ENCODE measurements around the gene AP3D1. TPM values are rescaled to one million over a fixed set of nuclear protein-coding genes. Genes with fewer than 3 reads are reported as not detected.
"Not testable (repeated sequence)": the region's sequence is repeated elsewhere in the genome, so short reads cannot be mapped to it uniquely, and the experiment has no call there.

AP3D1 gene
- 69.6 TPM for total RNA-seq
- long read RNA-seq, full-length matches to known transcripts = 33 of 119 reads
- long read RNA-seq, partial matches to known transcripts = 40 of 119 reads
- long read RNA-seq, other reads (novel, unspliced or antisense) = 46 of 119 reads

DNA sequence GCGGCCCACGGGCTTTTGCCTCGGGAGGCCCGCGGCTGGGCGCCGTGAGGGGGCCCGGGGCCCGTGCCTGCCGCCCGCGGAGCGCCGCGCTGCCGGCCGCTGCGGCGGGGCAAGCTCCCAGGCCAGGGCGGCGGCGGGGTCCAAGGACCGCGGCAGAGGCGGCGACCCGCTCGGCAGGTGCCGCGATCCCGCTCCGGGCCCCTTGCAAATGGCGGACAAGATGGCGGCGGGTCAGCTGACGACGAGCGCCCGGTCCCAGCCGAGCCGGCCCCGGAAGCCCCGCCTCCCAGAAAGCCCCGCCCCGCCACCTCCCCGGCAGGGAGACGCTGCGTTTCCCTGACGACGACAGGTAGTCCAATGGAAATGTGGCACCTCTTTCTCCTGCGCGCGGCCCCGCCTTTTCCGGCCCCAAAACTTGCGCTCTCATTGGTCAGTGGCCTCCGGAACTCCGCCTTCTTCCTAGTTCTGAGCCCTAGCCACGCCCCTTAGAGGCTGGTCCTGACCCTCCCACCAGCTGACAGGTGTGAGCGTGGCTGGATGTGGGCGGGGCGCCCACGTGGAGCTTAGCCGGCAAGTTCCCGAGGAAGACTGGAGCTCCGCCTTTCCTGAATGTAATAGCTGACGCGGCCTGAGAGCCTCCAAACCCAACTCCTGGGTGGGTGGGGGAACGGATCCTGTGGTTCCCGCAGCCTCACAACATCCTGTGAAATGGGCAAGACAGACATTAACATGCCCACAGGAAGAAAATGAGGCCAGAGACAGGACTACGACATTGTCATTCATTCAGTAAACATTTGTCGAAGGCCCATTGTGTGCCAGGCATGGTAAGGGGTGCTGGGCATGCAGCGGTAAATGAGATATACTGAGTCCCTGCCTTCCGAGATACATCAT lies at the start of gene AP3D1:
AP3D1 (minus strand) TSS at position 228 of the 891 bp plus-strand sequence. CDS start 232 bp downstream, outside the sequence.
- intact Hi-C loops (cut with DNase I) = no loop called here
- ATAC-seq (ENCODE audit: poor library complexity) (peak; percentile 97), DNase-seq (peak; percentile 100)

DNA sequence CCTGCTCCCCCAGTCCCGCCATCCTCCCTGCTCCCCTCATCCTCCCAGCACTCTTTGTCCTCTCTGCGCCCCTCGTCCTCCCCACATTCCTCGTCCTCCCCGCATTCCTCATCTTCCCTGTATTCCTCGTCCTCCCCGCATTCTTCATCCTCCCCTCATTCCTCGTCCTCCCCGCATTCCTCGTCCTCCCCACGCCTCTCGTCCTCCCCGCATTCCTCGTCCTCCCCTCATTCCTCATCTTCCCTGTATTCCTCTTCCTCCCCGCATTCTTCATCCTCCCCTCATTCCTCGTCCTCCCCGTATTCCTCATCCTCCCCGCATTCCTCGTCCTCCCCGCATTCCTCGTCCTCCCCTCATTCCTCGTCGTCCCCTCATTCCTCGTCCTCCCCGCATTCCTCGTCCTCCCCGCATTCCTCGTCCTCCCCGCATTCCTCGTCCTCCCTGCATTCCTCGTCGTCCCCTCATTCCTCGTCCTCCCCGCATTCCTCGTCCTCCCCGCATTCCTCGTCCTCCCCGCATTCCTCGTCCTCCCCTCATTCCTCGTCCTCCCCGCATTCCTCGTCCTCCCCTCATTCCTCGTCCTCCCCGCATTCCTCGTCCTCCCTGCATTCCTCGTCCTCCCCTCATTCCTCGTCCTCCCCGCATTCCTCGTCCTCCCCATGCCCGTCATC lies 49.4 kb upstream of the AP3D1 start:
- ATAC-seq (ENCODE audit: poor library complexity); DNase-seq; intact Hi-C loops (cut with DNase I): not testable (repeated sequence)

DNA sequence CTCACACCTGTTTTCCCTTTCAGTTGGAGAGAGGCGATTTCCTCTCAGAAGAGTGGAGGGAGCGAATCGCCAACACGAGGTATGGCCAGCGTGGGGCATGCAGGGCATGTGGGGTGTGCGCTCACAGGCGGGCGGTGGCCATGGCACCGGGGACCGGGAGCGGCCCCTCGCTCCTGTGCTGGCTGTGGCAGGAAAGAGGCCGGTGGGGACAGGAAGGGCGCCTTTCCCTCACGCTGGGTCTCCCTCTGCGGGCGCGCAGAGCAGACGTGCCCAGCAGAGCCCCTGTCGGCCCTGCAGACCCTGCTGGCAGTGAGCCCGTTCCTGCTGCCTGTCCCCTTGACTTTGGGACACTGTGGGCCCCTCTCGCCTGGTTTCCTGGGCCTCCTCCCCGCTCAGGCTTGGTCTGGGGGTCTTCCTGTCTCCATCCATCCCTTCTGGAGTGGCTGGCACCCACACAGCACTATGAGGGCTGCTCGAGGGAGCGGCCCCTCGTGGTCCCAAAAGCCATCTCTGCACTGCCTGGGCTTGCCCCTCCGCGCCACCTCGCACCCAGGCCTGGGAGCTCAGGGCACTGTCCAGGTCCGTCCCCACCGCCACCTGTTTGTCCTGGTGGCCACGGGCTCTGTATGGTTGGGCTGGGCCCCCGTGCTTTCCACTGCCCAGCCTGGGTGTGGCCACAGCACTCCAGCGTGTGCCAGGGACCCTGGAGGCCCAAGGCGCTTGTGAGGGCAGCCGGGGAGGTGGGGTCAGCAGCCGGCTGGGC lies 48.7 kb upstream of the AP3D1 start:
- no peak for ATAC-seq (ENCODE audit: poor library complexity)
- intact Hi-C loops (cut with DNase I) = no loop called here

DNA sequence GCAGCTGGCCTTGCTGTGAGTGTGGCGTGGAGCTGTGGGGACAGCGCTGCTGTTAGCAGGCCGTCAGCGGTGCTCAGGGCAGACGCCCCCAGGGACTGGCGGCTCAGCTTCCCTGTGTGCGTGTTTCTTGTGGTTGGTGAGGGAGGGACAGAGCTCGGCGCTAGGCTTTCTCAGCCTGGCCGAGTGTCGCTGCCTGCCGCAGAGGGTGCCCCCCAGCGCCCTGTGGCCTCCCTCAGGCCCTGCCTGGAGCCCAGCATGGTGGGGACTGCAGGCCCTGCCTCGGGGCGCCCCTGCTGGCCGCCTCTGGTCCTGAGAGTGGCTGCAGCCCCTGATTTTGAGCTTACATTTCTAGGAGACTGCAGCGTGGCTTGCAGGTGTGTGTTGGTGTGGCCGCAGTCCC lies 47.8 kb upstream of the AP3D1 start:
- DNase-seq (no peak), ATAC-seq (ENCODE audit: poor library complexity) (peak; percentile 47)
- intact Hi-C loops (cut with DNase I) = no loop called here

More for the DNA sequence above, 48.7 kb upstream of the AP3D1 start:
- DNase-seq = no peak

DNA sequence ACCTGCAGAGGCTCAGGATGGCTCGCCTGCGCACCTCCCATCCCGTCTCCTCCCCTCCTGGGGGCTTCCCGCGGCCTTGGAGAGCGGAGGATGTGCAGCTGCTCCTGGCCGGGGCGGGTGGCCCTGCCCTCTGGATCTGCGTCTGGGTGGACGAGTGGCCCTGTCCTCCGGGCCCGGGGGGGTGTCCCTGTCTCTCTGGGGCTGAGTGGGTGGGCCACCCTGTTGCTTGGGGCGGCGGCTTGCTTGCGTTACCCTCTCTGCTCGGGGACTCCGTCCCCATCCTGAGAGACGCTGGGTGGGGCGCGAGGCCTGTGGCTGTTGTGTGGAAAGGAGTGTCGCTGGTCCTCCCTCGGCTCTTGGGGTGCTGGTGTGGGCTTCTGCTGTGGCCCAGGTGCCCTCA lies 47.0 kb upstream of the AP3D1 start:
- no peak for ATAC-seq (ENCODE audit: poor library complexity)

DNA sequence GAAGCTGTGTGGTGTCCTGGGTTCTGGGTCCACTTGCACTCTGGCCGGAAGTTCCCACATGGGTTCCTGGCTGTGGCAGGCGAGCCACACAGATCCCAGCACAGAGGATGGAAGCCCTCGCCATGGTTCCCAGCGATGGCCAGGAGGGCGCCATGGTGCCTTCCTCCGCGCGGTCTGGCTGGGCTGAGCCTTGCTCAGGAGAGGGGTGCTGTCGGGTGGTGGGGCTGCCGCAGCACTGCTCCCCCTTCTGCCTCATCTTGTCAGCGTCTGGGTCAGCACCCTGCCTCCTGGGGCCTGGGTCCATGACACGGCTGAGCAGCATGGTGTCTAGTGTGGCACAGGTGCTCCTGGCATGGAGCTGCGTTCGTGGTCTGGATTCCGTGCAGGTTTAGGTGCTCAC lies 45.9 kb upstream of the AP3D1 start:
- ATAC-seq (ENCODE audit: poor library complexity) (no peak), DNase-seq (no peak)
- intact Hi-C loops (cut with DNase I) = no loop called here

More for the DNA sequence above, 47.0 kb upstream of the AP3D1 start:
- DNase-seq = no peak
- intact Hi-C loops (cut with DNase I) = no loop called here

DNA sequence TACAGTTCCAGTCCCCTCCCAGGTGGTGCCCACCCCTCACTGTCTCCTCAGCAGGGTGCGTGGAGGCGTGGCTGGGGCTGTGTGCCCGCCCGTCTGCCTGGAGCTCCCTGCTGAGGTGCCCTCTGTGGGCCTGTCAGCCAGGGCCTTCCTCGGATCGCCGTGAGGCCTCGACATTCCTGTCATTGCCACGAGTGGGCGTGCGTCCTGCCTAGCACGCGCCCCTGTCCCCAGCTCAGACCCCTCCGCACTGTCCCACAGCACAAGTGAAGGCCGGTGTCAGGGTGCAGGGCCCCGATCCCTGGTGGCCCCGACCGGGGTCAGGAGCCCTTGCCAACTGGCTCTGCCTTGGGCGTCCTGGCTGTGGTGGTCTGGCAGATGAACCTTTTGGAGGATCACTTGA lies 44.5 kb upstream of the AP3D1 start:
- ATAC-seq (ENCODE audit: poor library complexity) (no peak), DNase-seq (no peak)
- intact Hi-C loops (cut with DNase I) = no loop called here

DNA sequence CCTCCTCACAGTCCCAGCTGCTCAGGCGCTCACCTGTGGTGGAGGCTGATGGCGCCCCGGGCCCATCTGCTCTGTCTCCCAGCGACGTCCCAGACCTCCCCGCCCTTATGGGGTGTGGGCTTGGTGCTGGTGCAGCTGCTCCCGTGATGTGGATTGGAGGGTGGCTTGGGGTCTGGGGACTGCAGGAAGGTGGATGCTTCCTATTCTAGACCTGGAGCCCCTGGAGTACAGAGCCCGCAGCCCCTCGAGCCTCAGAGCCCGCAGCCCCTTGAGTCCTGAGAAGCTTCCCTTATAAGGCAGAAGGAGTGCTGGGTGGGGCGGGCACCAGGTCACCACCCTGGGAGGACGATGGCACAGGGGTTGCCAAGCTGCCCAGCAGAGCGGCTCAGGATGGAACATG lies 44.0 kb upstream of the AP3D1 start:
- DNase-seq = no peak
- ATAC-seq (ENCODE audit: poor library complexity) = no peak
- intact Hi-C loops (cut with DNase I) = no loop called here

DNA sequence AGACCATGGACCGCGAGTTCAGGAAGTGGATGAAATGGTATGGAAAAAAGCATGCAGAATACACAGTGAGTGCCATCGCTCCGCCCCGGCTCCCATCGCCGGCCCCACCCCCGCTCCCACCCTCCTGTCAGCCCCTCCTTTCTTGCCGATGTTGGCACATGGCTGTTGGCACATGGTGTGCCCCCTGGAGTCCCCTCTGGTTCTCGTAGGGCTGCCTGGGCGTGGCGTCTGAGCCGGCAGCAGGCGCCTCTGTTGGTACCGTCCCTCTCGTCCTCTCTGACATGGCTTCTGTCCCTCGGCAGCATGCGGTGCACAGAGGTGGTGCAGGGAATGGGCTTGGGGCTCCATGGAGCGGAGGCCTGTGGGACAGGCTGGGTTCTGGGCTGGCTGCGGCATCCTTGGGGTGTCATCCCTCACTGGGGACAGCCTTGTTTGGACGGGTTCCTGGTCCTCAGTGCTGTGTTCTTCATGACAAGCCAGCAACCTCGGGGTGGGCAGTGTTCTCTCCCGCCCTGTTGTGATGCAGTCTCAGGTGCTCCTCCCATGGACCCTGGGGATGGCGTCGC lies 43.2 kb upstream of the AP3D1 start:
- DNase-seq = no peak
- intact Hi-C loops (cut with DNase I) = no loop called here
- peak; percentile 42 for ATAC-seq (ENCODE audit: poor library complexity)

DNA sequence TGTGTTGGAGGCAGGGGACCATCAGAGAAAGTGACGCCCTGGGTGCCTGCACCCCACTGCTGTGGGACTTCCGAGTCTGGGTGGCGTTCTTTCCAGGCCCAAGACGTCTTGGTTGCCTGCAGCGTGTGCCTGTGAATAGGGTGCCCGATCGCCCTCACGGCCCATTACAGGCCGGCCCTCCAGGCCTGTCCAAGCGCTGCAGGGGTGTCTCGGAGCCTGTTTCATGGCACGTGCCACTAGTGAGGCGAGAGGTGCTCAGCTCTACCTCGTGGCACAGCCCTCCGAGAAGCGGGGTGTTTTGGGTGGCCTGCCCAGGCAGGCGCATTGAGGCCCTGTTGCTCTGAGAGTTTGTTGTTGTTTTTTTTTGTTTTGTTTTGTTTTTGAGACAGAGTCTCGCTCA lies 42.4 kb upstream of the AP3D1 start:
- no peak for DNase-seq
- intact Hi-C loops (cut with DNase I) = no loop called here
- ATAC-seq (ENCODE audit: poor library complexity) = no peak

DNA sequence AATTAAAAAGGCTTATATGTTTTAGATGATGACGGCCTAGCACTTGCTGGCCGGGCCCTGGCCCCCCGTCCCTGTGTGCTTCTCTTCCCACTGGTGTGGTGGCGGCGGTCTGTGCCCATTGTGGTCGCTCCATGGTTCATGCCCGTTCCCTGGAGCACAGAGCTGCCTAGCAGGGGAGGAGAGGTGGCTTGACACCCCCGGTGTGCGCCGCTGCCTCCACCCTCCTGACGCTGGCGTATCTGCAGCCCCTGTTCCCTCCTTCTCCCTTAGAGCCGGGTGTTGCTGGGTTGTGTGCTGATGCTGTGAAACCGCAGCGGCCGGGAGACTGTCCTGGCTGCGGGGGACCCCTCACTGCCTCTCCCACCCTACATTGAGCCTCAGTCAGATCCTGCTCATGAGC lies 41.5 kb upstream of the AP3D1 start:
- intact Hi-C loops (cut with DNase I) = no loop called here
- no peak for ATAC-seq (ENCODE audit: poor library complexity)
- DNase-seq = no peak

DNA sequence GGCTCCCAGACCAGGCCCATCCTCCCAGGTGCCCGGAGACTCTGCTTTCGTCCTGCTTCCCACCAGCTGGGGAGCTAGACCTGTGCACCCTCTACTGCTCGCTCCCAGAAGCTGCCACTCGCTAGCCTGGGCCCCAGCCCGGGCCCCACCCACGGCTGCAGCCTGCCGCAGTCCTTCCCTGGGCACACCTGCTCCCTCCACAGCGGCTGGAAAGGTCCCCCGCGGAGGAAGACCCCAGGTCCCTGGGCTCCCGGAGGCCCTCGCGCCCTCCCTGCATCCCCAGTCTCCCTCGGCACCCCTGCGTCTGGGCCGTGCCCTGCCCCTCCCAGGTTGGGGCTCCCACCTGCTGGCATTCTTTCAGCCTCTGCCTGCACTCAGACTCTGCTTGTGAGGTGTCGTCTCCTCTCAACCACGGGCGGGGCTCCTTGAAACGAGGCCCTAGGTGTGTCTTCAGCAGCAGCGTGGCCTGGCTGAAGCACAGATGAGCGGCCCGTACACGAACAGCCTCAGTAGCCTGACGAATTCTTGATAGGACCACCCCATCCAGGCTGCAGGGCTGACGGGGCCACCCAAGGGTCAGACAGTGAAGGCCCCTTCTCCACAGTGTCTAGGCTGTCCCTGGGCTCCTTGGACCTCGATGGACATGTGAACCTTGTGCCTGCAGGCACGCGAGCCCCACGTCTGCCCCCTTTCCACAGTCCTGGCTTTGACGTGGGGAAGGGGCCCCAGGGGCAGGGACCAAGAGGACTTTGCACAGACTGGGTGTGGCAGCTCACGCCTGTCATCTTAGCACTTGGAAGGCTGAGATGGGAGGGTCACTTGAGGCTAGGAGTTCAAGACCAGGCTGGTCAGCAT lies 40.3 kb upstream of the AP3D1 start:
- DNase-seq = no peak
- intact Hi-C loops (cut with DNase I) = no loop called here
- ATAC-seq (ENCODE audit: poor library complexity) = no peak

DNA sequence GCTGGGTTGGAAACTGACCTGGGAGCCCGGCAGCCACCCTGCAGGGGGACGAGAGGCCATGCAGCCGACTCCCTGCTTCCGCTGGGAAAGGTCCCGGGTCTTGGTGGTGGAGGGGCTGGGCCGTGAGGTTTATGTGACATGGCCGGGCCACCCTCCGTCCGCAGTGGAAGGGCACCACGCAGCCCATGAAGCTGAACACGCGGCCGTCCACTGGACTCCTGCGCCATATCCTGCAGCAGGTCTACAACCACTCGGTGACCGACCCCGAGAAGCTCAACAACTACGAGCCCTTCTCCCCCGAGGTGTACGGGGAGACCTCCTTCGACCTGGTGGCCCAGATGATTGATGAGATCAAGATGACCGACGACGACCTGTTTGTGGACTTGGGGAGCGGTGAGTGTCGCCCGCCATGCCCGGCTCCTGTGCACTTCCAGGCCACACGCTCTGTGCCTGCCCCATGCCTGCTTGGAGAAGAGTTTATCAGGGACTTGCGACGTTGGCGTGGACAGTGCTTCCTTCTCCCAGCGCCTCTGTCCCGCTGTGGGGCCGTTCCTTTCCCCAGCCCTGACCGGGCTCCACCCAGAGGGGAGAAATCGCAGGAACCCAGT lies 39.6 kb upstream of the AP3D1 start:
- ATAC-seq (ENCODE audit: poor library complexity) (no peak), DNase-seq (no peak)
- intact Hi-C loops (cut with DNase I) = no loop called here

DNA sequence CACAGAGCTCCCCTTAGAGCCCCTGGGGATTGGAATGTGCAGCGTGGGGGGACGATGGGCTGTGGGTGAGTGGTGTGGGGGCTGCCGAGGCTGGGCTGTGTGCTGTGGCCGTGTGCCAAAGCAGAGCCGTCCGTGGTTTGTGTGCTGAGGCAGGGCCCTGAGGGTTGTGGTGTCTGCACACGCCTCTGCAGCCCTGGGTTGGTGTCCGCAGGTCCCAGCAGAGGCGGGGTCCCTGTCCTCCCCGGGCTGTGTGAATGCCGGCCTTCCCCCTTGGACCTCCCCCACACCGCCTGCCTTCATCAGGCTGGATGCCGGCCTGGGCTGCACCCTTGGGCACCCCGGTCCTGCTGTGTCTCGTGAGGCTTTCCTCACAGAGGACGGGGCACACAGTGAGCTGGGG lies 38.5 kb upstream of the AP3D1 start:
- intact Hi-C loops (cut with DNase I) = no loop called here
- DNase-seq (no peak), ATAC-seq (ENCODE audit: poor library complexity) (no peak)

DNA sequence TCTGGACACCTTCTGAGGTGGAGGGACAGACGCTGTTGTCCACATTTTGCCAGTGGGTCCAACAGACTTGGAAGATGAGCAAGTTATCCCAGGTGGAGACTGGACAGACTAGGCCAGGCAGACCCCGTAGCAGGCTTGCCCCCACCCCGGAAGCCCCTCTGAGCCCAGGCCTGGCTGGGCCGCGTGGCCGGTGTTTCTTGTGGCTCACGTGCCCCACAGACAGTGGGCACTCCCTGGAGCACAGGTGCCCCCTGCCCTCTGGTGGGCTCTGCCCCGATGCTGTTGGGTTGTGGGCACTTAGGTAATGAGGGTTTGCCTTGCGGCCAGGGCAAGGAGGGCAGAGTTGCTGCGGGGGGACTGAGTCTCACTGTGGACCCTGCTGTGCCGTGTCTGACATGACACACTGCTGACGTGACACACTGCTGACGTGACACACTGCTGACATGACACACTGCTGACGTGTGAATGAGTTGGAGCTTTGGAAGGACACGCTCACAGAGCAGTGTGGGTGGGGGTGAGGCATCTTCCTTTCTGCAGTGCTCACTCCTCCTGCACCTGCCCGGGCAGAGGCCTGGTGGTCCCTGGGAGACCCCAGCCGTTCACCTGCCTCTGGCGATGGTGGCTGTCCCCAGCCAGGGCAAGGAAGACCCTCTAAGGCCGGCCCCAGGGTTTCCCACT lies 37.5 kb upstream of the AP3D1 start:
- DNase-seq = no peak
- ATAC-seq (ENCODE audit: poor library complexity) = no peak
- intact Hi-C loops (cut with DNase I) = no loop called here

DNA sequence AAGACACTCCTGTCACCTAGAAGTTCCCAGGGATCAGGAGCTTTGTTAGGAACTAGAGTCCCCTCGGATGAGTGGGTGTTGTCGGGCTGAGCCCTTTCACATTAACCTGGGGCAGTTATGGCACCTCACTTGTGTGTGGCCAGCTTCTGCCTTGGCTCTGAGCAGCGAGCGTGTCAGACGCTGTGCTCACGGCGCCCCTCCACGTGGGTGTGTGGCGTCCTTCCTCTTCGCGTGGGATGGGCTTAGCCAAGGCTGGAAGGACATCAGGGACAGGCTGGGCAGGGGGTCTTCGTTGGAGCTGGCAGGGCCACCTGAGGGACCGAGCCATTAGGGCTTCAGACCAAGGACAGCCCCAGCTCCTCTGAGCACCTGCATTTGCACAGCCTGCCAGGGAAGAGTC lies 35.8 kb upstream of the AP3D1 start:
- ATAC-seq (ENCODE audit: poor library complexity) (no peak), DNase-seq (no peak)
- intact Hi-C loops (cut with DNase I) = no loop called here

Data from Right ventricle myocardium superior (tissue), 1 donor.